Hindlimb muscle (tissue), 1 donor: ENCODE measurements around the gene HSFY1. TPM values are rescaled to one million over a fixed set of nuclear protein-coding genes. Genes with fewer than 3 reads are reported as not detected.
"Not testable (repeated sequence)": the region's sequence is repeated elsewhere in the genome, so short reads cannot be mapped to it uniquely, and the experiment has no call there.

Experiments
- DNase-seq: peaks from one replicate; pipeline ENCODE4 v3.0.0-alpha.2; 2013
- polyA plus RNA-seq: library from polyadenylated mRNA; unstranded; fragments of 120-200 nt; gene quantifications from one replicate; pipeline ENCODE4 v1.2.1, GENCODE V29; 2013; ENCODE audit not compliant: insufficient read length

The HSFY1 gene
- polyA plus RNA-seq, result not detected

GRCh38 chrY:18546420-18546819 lies at the start of gene HSFY1:
Gene HSFY1, plus strand, starts transcription at chrY:18546720. Its CDS starts 68 bp downstream, at chrY:18546788.
- DNase-seq, result not testable (repeated sequence)

DNA sequence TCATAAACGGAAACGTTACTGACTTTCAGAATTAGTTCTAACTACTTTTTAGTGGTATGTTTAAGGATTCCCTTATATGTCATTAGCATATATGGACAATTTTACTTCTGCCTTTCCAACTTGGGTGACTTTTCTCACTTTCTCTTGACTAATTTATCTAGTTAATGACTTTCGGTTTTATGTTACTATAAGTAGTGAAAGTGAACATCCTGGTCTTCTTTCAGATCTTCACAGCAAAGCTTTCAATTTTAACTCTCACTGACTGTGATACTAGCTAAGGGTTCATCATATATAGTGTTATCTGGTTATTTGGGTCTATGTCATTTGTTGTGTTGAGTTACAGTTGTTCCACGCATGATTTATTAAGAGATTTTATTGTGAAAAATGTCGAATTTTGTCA lies 42.3 kb upstream of the HSFY1 start:
- DNase-seq, result not testable (repeated sequence)

- not testable (repeated sequence) for DNase-seq
Observed at GRCh38 chrY:18530995-18531655, 15.4 kb upstream of the HSFY1 start.

DNA sequence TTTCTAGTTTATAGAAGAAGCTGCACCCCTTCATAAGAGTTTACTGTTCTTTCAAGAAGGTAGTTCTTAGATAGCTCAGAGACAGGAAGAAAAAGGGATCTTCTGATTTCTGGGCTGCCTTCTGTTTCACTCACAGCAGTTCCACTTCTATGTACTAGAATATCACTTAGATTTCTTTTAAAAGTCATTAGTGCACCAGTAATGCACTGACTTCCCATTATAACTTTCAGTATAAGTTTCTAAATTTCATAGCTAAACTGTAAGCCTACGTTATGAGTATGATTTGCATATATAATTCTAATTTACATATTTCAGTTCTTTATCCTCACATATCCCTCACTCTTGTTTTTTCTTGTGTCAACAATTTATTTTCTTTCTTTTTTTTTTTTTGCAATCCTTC lies 7.6 kb upstream of the HSFY1 start:
- not testable (repeated sequence) for DNase-seq

- DNase-seq, result not testable (repeated sequence)
Observed at GRCh38 chrY:18553132-18553531, 6.6 kb downstream of the HSFY1 start.

- not testable (repeated sequence) for DNase-seq
Observed at GRCh38 chrY:18565915-18566314, 19.4 kb downstream of the HSFY1 start.

Other genes with a start within 250 kb of the HSFY1 start
- gene HSFY2, start 227.0 kb downstream of the HSFY1 start, polyA plus RNA-seq, result 0.28 TPM